Measurements from ENCODE around the gene ASTN1.
A peak's percentile ranks its signal among the peaks of the same experiment; 100 is the strongest.

Gene ASTN1

DNA sequence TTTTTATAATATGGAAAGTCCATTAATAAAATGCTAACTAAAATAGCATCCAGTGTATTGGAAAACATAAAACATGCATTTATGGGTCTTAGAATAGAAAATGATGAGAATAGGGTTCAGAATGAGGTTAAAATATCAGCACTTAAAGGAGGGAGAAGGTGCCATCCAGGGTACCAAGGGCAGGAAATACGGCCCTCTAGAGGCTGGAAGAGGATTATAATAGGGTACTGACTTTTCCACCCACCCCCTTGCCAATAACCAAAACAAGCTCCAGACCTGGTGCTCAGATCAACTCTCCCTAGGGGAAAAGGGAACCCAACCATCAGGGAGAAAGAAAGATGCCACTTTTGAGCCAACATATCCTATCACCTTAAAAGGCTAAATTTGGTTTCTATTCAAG, 26.7 kb downstream of the ASTN1 start:
- Histone ChIP-seq H4K20me1 (ENCODE audit: insufficient read depth) (no peaks in the 10 kb centered on the region), H3K4me3 (IDR thresholded peaks at IDR 0.05; ENCODE audit: insufficient read depth, low read depth, low read length) (no peak overlapping the region), H3K27me3 (ENCODE audit: insufficient read depth, low read depth) (no peaks in the 10 kb centered on the region), H3K27ac (no peak overlapping the region), H3K79me2 (ENCODE audit: insufficient read depth, low read depth) (no peaks in the 10 kb centered on the region), H2AFZ (ENCODE audit: low read depth) (no peak overlapping the region), H3K36me3 (ENCODE audit: insufficient read depth) (no peaks in the 10 kb centered on the region), H3K4me1 (ENCODE audit: low read depth, poor library complexity, severe bottlenecking) (no peaks in the 10 kb centered on the region), H3K9ac (no peak overlapping the region), H3K4me2 (no peak overlapping the region)
- TF ChIP-seq, protein P1, sequence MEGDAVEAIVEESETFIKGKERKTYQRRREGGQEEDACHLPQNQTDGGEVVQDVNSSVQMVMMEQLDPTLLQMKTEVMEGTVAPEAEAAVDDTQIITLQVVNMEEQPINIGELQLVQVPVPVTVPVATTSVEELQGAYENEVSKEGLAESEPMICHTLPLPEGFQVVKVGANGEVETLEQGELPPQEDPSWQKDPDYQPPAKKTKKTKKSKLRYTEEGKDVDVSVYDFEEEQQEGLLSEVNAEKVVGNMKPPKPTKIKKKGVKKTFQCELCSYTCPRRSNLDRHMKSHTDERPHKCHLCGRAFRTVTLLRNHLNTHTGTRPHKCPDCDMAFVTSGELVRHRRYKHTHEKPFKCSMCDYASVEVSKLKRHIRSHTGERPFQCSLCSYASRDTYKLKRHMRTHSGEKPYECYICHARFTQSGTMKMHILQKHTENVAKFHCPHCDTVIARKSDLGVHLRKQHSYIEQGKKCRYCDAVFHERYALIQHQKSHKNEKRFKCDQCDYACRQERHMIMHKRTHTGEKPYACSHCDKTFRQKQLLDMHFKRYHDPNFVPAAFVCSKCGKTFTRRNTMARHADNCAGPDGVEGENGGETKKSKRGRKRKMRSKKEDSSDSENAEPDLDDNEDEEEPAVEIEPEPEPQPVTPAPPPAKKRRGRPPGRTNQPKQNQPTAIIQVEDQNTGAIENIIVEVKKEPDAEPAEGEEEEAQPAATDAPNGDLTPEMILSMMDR (conservative IDR thresholded peaks at IDR 0.05; ENCODE audit: low read depth, low read length), result 0 out of 2 replicates have a peak, but pooled peaks have one; percentile 18

DNA sequence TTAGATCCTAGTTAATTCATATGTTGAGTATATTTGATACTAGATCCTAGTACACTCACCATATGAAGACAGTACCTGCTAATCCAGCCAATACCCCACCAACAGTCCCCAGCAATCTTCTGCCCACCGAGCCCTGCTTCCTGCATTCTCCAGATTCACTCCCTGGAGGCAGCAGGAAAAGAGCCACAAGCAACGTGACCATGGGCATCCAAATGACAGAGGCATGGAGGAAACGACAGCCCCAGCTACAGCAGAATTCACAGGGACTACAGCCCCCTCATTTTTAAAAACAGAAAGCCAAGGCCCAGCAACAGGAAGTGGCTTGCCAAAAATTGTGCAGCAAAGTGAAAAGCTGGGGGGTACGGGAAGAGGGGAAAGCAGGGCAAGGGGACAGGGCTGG, 29.3 kb downstream of the ASTN1 start:
- TF ChIP-seq, protein P1 (conservative IDR thresholded peaks at IDR 0.05; ENCODE audit: low read depth, low read length), result no peak
- Histone ChIP-seq H3K4me3 (IDR thresholded peaks at IDR 0.05; ENCODE audit: insufficient read depth, low read depth, low read length) (no peak overlapping the region), H3K79me2 (ENCODE audit: insufficient read depth, low read depth) (no peaks in the 10 kb centered on the region), H3K4me2 (no peak overlapping the region), H3K36me3 (ENCODE audit: insufficient read depth) (no peaks in the 10 kb centered on the region), H3K27me3 (ENCODE audit: insufficient read depth, low read depth) (no peaks in the 10 kb centered on the region), H2AFZ (ENCODE audit: low read depth) (no peak overlapping the region), H3K27ac (no peak overlapping the region), H3K4me1 (ENCODE audit: low read depth, poor library complexity, severe bottlenecking) (no peaks in the 10 kb centered on the region), H3K9ac (no peak overlapping the region), H4K20me1 (ENCODE audit: insufficient read depth) (no peaks in the 10 kb centered on the region)

DNA sequence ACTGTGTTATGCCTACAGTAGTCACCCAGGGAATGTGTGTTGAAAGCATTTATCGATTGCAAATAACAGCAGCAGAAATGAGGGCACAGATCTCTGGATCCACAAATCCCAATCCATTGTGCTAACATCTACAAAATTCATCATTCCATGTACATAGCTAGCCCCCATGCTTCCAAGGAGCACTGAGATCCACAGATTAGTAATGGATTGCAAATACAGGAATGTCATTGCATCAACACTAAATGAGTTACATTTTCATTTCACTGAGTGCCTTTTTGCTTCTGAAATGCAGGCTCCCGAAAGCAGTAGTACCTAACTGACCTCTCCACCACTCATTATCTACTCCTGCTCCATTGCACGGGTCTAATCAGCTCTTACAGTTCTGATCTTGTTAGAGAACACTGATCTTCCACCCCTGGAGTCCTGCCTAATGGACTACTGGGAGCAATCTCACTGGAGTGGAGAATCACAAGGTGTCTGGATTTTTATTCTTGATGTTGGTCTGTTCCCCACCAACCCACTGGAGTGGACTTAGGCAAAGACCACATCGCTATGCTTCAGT, 30.5 kb downstream of the ASTN1 start:
- Histone ChIP-seq H3K4me2 (no peak overlapping the region), H3K79me2 (ENCODE audit: insufficient read depth, low read depth) (no peaks in the 10 kb centered on the region), H3K4me3 (IDR thresholded peaks at IDR 0.05; ENCODE audit: insufficient read depth, low read depth, low read length) (no peak overlapping the region), H4K20me1 (ENCODE audit: insufficient read depth) (no peaks in the 10 kb centered on the region), H3K36me3 (ENCODE audit: insufficient read depth) (no peaks in the 10 kb centered on the region), H3K9ac (no peak overlapping the region), H2AFZ (ENCODE audit: low read depth) (no peak overlapping the region), H3K4me1 (ENCODE audit: low read depth, poor library complexity, severe bottlenecking) (no peaks in the 10 kb centered on the region), H3K27me3 (ENCODE audit: insufficient read depth, low read depth) (no peaks in the 10 kb centered on the region), H3K27ac (no peak overlapping the region)
- TF ChIP-seq, protein P1 (conservative IDR thresholded peaks at IDR 0.05; ENCODE audit: low read depth, low read length), result no peak

DNA sequence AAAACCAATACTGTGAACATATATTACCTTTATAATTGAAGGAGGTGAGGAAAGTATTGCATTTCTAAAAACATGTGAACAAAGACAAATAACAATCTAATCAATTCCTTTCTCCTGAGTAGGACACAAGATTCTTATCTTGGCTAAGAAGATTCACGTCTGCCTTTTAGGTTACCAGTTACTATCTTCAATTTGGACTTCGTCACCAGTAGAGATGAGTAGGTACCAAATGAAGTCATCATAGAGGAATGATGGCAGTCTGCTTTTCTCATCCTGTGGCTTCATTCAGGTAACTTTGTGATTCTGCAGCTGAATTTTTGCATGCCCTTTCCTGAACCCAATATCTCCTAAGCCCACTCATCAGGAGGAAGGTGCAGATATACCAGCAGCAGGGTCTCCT, 32.4 kb downstream of the ASTN1 start:
- H3K4me2 ChIP-seq, result no peak overlapping the region
- TF ChIP-seq, protein P1 (conservative IDR thresholded peaks at IDR 0.05; ENCODE audit: low read depth, low read length), result no peak
- H2AFZ ChIP-seq (ENCODE audit: low read depth), result no peak overlapping the region
- no peaks in the 10 kb centered on the region for H3K36me3 ChIP-seq (ENCODE audit: insufficient read depth)
- no peak overlapping the region for H3K4me3 ChIP-seq (IDR thresholded peaks at IDR 0.05; ENCODE audit: insufficient read depth, low read depth, low read length)
- no peaks in the 10 kb centered on the region for H3K4me1 ChIP-seq (ENCODE audit: low read depth, poor library complexity, severe bottlenecking)
- H3K9ac ChIP-seq, result no peak overlapping the region
- H4K20me1 ChIP-seq (ENCODE audit: insufficient read depth), result no peaks in the 10 kb centered on the region
- H3K27me3 ChIP-seq (ENCODE audit: insufficient read depth, low read depth), result no peaks in the 10 kb centered on the region
- H3K79me2 ChIP-seq (ENCODE audit: insufficient read depth, low read depth), result no peaks in the 10 kb centered on the region
- H3K27ac ChIP-seq, result no peak overlapping the region
